HG02798 (cell line): ENCODE data around the gene IL11RA.
"Not testable (repeated sequence)": the region's sequence is repeated elsewhere in the genome, so short reads cannot be mapped to it uniquely, and the experiment has no call there.

Experiments
- ATAC-seq: cut with Tn5 transposase; IDR thresholded peaks from one replicate; pipeline ENCODE4 v1.9.1; 2021; ENCODE audit warnings: mild to moderate bottlenecking; ENCODE audit not compliant: unreplicated experiment, poor library complexity

Gene IL11RA

GRCh38 chr9:34628656-34629490, 23.1 kb upstream of the IL11RA start, which contains the start of gene ARID3C:
Gene ARID3C, minus strand, starts transcription at chr9:34629066. Its CDS starts 1,052 bp downstream, at chr9:34628014.
- peak; percentile 54 for ATAC-seq

DNA sequence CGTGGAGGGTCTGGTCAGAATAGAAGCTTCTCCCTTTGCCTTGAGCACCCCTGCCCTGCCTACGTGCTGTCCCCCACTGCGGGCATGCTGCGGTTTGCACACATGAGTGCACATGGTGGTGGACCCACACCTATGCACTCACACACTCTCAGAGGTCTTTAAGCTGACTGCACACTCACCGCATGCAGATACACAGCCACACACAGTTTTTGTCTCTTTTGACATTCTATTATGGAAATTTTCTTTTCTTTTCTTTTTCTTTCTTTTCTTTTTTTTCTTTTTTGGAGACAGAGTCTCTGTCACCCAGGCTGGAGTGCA, 22.5 kb upstream of the IL11RA start:
- no peak for ATAC-seq

DNA sequence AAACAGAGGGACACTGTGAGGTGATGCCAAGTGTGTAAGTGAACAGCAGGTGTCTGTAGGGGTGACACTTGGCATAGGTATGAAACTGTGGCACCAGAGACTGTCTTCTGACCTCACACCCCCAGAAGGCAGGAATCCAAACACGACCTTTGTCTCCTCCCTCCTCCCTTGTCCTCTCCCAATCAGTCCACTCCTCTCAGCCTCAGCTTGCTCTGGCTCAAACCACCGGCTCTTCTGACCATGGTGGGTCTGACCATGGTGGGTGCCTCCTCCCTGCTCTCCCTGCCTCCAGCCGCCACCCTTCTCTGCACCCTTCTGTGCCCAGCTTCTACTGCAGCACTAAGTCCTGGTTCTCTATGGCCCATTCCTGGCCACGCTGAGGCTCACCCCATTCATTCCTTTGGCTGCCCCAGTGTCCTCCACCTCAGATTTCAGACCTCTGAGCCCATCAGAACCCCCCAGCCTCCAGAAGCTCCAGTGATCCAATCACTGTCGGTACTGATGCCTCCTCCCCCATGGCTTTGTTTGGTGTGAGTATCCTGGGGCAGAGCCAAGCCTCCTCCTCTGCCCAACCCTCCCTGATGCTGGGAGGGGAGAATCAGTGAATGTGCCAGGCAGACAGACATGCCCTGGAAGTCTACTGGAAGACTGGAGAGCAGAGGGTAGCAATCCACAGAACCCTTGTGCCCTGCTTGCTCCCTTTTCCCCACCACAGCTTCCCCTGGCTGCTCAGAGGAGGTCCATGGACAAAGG, 21.4 kb upstream of the IL11RA start:
- ATAC-seq, result no peak

DNA sequence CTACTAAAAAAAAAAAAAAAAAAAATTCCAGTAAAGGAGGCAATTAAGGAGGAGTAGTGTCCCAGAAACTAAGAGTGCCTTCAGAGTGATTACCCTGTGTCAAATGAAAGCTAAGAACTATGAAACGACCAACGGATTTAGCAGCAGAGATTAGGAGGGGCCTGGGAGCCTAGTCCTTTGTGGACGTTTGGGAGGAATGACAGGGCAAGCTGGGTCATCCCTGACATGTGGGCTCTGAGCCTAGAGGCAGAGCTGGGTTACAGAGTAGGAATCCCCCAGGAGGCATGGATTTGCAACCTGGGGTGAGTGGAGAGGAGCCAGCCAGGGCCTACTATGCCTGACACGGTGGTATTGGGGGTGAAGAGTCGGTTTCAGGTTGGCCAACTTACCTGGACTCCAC, 18.8 kb upstream of the IL11RA start:
- no peak for ATAC-seq

- ATAC-seq, result peak; percentile 31
Observed at GRCh38 chr9:34633851-34634550, 18.0 kb upstream of the IL11RA start.

GRCh38 chr9:34634551-34635248, 17.3 kb upstream of the IL11RA start:
- no peak for ATAC-seq

GRCh38 chr9:34635556-34635955, 16.4 kb upstream of the IL11RA start:
- no peak for ATAC-seq

DNA sequence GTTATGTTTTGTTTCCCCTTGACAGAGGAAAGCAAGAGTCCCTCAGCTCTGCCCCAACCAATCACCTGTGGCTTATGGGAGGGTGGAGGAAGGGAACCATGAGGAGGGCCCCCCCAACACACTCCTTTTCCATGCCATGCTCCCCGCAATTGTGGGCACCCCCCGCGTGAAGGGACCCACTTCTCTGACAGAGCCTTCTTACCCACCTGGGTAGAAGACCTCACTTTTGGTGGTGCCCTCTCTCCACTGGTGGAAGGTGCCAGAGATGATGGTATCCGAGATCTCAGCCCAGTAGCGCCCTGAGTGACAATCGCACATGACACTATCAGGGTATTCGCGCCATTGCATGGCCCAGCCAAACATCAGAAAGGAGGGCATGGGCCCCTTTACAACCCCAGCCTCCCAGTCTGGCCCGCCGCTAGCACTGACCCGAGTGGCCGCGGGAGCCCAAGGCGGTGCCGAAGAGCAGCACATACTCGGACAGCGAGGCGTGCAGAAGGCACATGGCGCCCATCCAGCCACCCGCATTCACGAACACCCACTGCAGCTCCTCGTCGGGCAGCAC, 15.1 kb upstream of the IL11RA start:
- no peak for ATAC-seq

- ATAC-seq, result peak; percentile 93
Observed at GRCh38 chr9:34637356-34638137, 14.4 kb upstream of the IL11RA start, which contains the start of gene SIGMAR1. Gene SIGMAR1, minus strand, starts transcription at chr9:34637787. Its CDS starts 90 bp downstream, at chr9:34637697.

DNA sequence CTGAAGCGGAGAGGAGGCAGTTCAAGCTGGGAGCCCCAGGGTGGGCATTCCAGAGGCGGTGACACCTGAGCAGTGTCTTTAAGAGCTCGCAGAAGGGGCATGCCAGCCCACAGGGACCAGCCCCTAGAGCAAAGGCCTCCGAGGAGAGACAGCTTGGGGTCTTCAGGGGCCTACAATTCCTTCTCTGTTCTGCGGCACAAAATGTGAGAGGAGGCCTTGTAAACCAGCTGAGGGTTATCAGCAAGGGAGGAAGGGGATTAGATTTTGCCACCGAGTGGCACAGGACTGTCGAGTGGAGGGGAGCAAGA, 13.9 kb upstream of the IL11RA start:
- no peak for ATAC-seq

DNA sequence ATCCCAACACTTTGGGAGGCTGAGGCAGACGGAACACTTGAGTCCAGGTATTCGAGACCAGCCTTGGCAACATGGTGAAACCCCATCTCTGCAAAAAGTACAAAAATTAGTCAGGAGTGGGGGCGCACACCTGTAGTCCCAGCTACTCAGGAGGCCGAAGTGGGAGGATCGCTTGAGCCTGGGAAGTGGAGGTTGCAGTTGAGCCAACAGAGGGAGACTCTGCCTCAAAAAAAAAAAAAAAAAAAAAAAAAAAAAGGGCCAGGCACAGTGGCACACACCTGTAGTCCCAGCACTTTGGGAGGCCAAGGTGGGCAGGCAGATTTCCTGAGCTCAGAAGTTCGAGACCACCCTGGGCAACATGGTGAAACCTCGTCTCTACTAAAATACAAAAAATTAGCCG, 12.7 kb upstream of the IL11RA start:
- not testable (repeated sequence) for ATAC-seq

DNA sequence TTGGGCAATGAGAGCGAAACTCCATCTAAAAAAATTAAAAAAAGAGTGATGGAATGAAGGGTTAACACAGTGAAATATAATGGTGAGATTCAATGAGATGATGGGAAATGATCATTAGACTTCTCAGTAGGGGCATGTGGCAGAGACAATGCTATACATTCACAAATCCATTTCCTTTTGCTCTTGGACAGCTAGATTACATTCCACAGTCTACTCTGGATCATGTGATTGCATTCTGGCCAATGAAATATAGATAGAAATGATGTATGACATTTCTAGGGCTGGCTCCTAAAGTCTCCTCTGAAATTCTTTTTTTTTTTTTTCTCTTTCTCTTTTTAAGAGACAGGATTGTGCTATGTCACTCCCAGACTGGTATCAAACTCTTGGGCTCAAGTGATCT, 9.3 kb upstream of the IL11RA start:
- no peak for ATAC-seq

DNA sequence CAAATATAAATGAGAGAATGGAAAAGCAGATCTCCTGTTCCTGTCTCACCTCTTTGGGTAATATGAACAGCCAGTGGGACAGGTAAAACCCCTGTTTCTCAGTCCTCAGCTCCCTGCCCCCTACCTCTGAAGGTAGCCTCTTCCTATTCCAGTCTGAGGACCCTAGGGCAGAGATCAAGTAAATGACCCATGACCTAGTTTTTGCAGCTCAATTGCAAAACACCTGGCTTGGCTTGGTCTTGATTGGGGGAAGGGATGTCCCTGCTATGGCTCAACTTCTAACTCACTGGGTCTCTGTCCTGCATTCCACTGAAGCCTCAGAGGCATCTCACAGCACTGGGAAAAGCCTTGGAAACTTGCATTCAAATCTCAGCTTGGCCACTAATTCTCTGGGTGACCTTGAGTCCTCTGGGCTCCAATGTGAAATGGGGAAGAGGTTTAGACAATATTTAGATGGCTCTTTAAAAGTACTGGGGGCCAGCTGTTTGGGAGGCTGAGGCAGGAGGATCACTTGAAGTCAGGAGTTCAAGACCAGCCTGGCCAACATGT, 7.1 kb upstream of the IL11RA start:
- ATAC-seq, result no peak

GRCh38 chr9:34646211-34647083, 5.5 kb upstream of the IL11RA start, which contains the start of gene GALT:
Gene GALT, plus strand, starts transcription at chr9:34646675. Its CDS starts 30 bp downstream, at chr9:34646705.
- peak; percentile 92 for ATAC-seq

- no peak for ATAC-seq
Observed at GRCh38 chr9:34647084-34647403, 4.9 kb upstream of the IL11RA start.

DNA sequence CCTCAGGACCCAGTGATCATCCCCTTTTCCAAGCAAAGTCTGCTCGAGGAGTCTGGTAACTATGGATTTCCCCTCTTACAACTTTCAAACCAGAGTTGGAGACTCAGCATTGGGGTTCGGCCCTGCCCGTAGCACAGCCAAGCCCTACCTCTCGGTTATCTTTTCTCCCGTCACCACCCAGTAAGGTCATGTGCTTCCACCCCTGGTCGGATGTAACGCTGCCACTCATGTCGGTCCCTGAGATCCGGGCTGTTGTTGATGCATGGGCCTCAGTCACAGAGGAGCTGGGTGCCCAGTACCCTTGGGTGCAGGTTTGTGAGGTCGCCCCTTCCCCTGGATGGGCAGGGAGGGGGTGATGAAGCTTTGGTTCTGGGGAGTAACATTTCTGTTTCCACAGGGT, 4.3 kb upstream of the IL11RA start:
- ATAC-seq, result no peak

DNA sequence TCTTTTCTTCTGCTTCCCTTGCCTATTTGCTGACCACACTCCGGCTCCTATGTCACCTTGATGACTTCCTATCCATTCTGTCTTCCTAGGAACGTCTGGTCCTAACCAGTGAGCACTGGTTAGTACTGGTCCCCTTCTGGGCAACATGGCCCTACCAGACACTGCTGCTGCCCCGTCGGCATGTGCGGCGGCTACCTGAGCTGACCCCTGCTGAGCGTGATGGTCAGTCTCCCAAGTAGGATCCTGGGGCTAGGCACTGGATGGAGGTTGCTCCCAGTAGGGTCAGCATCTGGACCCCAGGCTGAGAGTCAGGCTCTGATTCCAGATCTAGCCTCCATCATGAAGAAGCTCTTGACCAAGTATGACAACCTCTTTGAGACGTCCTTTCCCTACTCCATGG, 3.3 kb upstream of the IL11RA start:
- ATAC-seq, result no peak

GRCh38 chr9:34650816-34651215, 1.2 kb upstream of the IL11RA start:
- ATAC-seq, result no peak
